ENCODE measurements around the gene FAP. TPM values are rescaled to one million over a fixed set of nuclear protein-coding genes. Genes with fewer than 3 reads are reported as not detected.

The FAP gene
- total and polyA plus RNA-seq, 2 donors (not counting 3 experiments of a cell fraction or from before 2014, with no cell fraction given): 1.1 TPM; not detected in 1

GRCh38 chr2:162202203-162202602, 41.0 kb downstream of the FAP start:
- H3K9me3 ChIP-seq (replicated peaks; ENCODE audit: control insufficient read depth, insufficient read depth, low read length): no peaks in the 10 kb centered on the region
- H3K27ac ChIP-seq (ENCODE audit: insufficient read depth, low read depth, low read length): no peak overlapping the region
- intact Hi-C loops (cut with micrococcal nuclease) (no loop called here), dilution Hi-C loops (cut with MboI; ENCODE audit: extremely low pct_ligation_motif_present, low sequenced_read_pairs) (no loop called here)
- H3K36me3 ChIP-seq (ENCODE audit: control insufficient read depth in 2 of 2, extremely low read depth in 1 of 2, insufficient read depth in 2 of 2, low read length in 2 of 2): no peaks in the 10 kb centered on the region
- no peak overlapping the region for H3K4me3 ChIP-seq (replicated peaks in 1 of 3; ENCODE audit: insufficient read depth in 1 of 3, low read depth in 1 of 3, low read length in 3 of 3)
- H3K27me3 ChIP-seq (ENCODE audit: control insufficient read depth in 2 of 2, insufficient read depth in 2 of 2, low read length in 2 of 2): no peaks in the 10 kb centered on the region
- no peak overlapping the region for H2AFZ ChIP-seq (ENCODE audit: low read depth, low read length)
- no peaks in the 10 kb centered on the region for H4K20me1 ChIP-seq (replicated peaks; ENCODE audit: control insufficient read depth, extremely low read depth, insufficient read depth, low read length)
- H3K9ac ChIP-seq (replicated peaks; ENCODE audit: extremely low read depth, insufficient read depth, low read length): no peak overlapping the region
- H3K4me2 ChIP-seq (ENCODE audit: insufficient read depth, low read length): no peak overlapping the region
- no peaks in the 10 kb centered on the region for H3K9me1 ChIP-seq (replicated peaks; ENCODE audit: control insufficient read depth, extremely low read depth, insufficient read depth, low read length)
- no peaks in the 10 kb centered on the region for H3K79me2 ChIP-seq (ENCODE audit: control insufficient read depth, insufficient read depth, low read length)
- POLR2A ChIA-PET: no interaction called here
- DNase-seq (ENCODE audit: low read depth, low spot score): no peak
- CTCF ChIA-PET: no interaction called here
- no TSS peak for BruUV-seq (replicated peaks)
- FAIRE-seq: no peak
- no peak for TF ChIP-seq MYC (IDR thresholded peaks at IDR 0.05; ENCODE audit: low read depth, low read length)
- TF ChIP-seq, protein P1, sequence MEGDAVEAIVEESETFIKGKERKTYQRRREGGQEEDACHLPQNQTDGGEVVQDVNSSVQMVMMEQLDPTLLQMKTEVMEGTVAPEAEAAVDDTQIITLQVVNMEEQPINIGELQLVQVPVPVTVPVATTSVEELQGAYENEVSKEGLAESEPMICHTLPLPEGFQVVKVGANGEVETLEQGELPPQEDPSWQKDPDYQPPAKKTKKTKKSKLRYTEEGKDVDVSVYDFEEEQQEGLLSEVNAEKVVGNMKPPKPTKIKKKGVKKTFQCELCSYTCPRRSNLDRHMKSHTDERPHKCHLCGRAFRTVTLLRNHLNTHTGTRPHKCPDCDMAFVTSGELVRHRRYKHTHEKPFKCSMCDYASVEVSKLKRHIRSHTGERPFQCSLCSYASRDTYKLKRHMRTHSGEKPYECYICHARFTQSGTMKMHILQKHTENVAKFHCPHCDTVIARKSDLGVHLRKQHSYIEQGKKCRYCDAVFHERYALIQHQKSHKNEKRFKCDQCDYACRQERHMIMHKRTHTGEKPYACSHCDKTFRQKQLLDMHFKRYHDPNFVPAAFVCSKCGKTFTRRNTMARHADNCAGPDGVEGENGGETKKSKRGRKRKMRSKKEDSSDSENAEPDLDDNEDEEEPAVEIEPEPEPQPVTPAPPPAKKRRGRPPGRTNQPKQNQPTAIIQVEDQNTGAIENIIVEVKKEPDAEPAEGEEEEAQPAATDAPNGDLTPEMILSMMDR (IDR thresholded peaks at IDR 0.05; ENCODE audit: extremely low read depth in 1 of 2, insufficient read depth in 1 of 2, low read depth in 1 of 2, low read length in 2 of 2): no peak
- H3K4me1 ChIP-seq (ENCODE audit: control insufficient read depth, extremely low read depth, insufficient read depth, low read length): no peaks in the 10 kb centered on the region

- H2AFZ ChIP-seq (ENCODE audit: low read depth, low read length): no peak overlapping the region
- H3K4me1 ChIP-seq (ENCODE audit: control insufficient read depth, extremely low read depth, insufficient read depth, low read length): no peaks in the 10 kb centered on the region
- ChIA-PET POLR2A (no interaction called here), CTCF (no interaction called here)
- no peak overlapping the region for H3K4me3 ChIP-seq (replicated peaks in 1 of 3; ENCODE audit: insufficient read depth in 1 of 3, low read depth in 1 of 3, low read length in 3 of 3)
- H4K20me1 ChIP-seq (replicated peaks; ENCODE audit: control insufficient read depth, extremely low read depth, insufficient read depth, low read length): no peaks in the 10 kb centered on the region
- H3K4me2 ChIP-seq (ENCODE audit: insufficient read depth, low read length): no peak overlapping the region
- no peaks in the 10 kb centered on the region for H3K27me3 ChIP-seq (ENCODE audit: control insufficient read depth in 2 of 2, insufficient read depth in 2 of 2, low read length in 2 of 2)
- H3K27ac ChIP-seq (ENCODE audit: insufficient read depth, low read depth, low read length): no peak overlapping the region
- peak; percentile 47 for TF ChIP-seq FOS (IDR thresholded peaks at IDR 0.05; ENCODE audit: borderline replicate concordance, insufficient read depth, low read length)
- TF ChIP-seq EZH2 (IDR thresholded peaks at IDR 0.05; ENCODE audit: borderline replicate concordance, low read depth, low read length, severe bottlenecking): no peak
- DNase-seq (ENCODE audit: low read depth, low spot score) (no peak), FAIRE-seq (no peak)
- H3K36me3 ChIP-seq (ENCODE audit: control insufficient read depth in 2 of 2, extremely low read depth in 1 of 2, insufficient read depth in 2 of 2, low read length in 2 of 2): no peaks in the 10 kb centered on the region
- H3K9me3 ChIP-seq (replicated peaks; ENCODE audit: control insufficient read depth, insufficient read depth, low read length): no peaks in the 10 kb centered on the region
- H3K9me1 ChIP-seq (replicated peaks; ENCODE audit: control insufficient read depth, extremely low read depth, insufficient read depth, low read length): no peaks in the 10 kb centered on the region
- BruUV-seq (replicated peaks): no TSS peak
- intact Hi-C loops (cut with micrococcal nuclease): no loop called here
- H3K79me2 ChIP-seq (ENCODE audit: control insufficient read depth, insufficient read depth, low read length): no peaks in the 10 kb centered on the region
- no peak overlapping the region for H3K9ac ChIP-seq (replicated peaks; ENCODE audit: extremely low read depth, insufficient read depth, low read length)
- dilution Hi-C loops (cut with MboI; ENCODE audit: extremely low pct_ligation_motif_present, low sequenced_read_pairs): no loop called here
These were observed 42.6 kb downstream of the FAP start for GRCh38 chr2:162200636-162201035.
